HG02884 (cell line): ENCODE data around the gene OSBPL8.
"Not testable (repeated sequence)": the region's sequence is repeated elsewhere in the genome, so short reads cannot be mapped to it uniquely, and the experiment has no call there.

Source experiments
- ATAC-seq: cut with Tn5 transposase; IDR thresholded peaks from one replicate; pipeline ENCODE4 v1.9.1; 2021; ENCODE audit warnings: mild to moderate bottlenecking, moderate library complexity; ENCODE audit not compliant: unreplicated experiment

The OSBPL8 gene

GRCh38 chr12:76531056-76531455, 28.5 kb downstream of the OSBPL8 start:
- no peak for ATAC-seq

- no peak for ATAC-seq
Observed at GRCh38 chr12:76530516-76530915, 29.1 kb downstream of the OSBPL8 start.

- no peak for ATAC-seq
Observed at GRCh38 chr12:76529226-76529918, 30.2 kb downstream of the OSBPL8 start.

GRCh38 chr12:76523408-76523807, 36.2 kb downstream of the OSBPL8 start:
- no peak for ATAC-seq

GRCh38 chr12:76520348-76520747, 39.2 kb downstream of the OSBPL8 start:
- no peak for ATAC-seq

GRCh38 chr12:76519538-76519937, 40.0 kb downstream of the OSBPL8 start:
- ATAC-seq, result no peak

GRCh38 chr12:76518699-76519098, 40.9 kb downstream of the OSBPL8 start:
- ATAC-seq, result no peak

- ATAC-seq, result no peak
Observed at GRCh38 chr12:76515271-76515670, 44.3 kb downstream of the OSBPL8 start.

DNA sequence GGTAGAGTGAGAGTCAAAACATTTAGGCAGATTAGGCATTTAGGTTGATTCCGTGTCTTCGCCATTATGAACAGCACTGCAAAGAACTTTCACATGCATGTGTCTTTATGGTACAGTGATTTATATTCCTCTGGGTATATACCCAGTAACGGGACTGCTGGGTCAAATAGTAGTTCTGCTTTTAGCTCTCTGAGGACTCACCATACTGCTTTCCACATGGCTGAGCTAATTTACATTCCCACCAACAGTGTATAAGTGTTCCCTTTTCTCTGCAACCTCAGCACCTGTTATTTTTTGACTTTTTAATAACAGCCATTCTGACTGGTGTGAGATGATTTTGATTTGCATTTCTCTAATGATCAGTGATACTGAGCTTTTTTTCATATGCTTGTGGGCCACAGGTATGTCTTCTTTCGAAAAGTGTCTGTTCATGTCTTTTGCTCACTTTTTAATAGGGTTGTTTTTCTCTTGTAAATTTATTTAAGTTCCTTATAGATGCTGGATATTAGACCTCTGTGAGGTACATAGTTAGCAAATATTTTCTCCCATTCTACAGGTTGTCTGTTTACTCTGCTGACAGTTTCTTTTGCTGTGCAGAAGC, 48.4 kb downstream of the OSBPL8 start:
- ATAC-seq, result peak; percentile 89

GRCh38 chr12:76508128-76508980, 51.2 kb downstream of the OSBPL8 start:
- ATAC-seq, result no peak

- no peak for ATAC-seq
Observed at GRCh38 chr12:76506149-76506548, 53.4 kb downstream of the OSBPL8 start.

- ATAC-seq, result no peak
Observed at GRCh38 chr12:76505050-76505449, 54.5 kb downstream of the OSBPL8 start.

GRCh38 chr12:76504606-76505005, 55.0 kb downstream of the OSBPL8 start:
- no peak for ATAC-seq

GRCh38 chr12:76503957-76504356, 55.6 kb downstream of the OSBPL8 start:
- no peak for ATAC-seq

GRCh38 chr12:76501390-76501789, 58.2 kb downstream of the OSBPL8 start:
- no peak for ATAC-seq

DNA sequence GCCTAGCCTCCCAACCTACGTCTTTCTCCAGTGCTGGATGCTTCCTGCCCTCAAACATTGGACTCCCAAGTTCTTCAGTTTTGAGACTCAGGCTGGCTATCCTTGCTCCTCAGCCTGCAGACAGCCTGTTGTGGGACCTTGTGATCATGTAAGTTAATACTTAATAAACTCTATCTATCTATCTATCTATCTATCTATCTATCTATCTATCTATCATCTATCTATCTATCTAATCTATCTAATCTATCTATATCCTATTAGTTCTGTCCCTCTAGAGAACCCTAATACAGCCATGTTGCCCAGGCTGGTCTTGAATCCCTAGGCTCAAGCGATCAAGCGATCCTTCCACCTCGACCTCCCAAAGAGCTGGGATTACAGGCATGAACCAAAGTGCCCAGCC, 60.4 kb downstream of the OSBPL8 start:
- not testable (repeated sequence) for ATAC-seq

DNA sequence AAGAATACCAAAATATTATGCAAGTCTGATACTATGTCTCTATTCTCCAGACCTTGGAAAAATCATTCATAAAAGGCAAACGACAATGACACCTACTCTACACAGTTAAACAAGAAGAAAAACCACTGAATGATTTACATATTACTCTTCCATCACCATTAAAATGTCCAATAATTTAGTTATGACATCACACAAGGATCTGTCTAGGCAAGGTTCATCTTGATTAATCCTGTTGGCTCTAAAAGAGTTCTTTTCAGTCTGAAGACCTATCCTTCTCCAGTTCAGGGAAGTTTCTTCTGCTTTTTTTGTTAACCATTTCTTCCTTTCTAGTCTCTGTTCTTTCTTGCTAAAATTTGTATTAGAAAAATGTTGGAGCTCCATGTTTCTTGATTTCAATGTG, 64.0 kb downstream of the OSBPL8 start:
- ATAC-seq, result no peak

DNA sequence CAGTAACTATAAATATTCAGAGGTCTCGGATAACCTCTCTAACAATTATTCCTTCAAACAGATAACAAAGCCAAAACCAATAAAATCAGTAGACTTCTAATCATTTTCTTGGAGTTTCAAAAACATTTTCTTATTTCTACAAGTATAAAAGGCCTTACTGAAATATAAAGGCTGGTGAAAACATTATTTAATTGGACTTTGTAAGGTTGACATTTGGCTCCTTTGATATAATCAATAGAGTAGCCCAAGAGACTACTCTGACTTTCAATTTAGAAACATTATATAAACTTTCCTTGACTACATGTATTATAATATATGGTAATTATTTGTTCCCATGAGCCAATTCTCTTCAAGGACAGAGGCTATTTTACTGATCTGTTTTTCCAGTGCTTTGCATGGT, 68.3 kb downstream of the OSBPL8 start:
- no peak for ATAC-seq

DNA sequence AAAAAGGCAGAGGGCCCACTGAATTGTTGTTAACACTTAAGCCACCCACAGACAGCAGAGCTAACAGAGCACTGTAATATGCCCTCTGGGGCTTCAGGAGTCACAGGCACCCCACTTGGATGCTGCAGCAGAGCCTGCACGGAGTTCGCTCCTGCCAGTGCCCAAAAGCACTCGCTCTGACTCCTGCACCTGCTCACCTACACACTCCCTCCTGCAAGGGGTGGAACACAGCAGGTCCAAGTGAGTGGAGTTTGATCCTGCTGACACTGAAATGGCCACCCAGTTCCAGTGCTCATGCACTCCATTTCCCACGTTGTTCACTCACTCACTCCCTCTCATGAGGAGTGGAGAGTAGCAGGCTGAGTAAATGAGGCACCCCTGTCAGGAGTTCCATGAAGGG, 68.8 kb downstream of the OSBPL8 start:
- no peak for ATAC-seq

GRCh38 chr12:76489737-76490136, 69.8 kb downstream of the OSBPL8 start:
- no peak for ATAC-seq

GRCh38 chr12:76486011-76486410, 73.6 kb downstream of the OSBPL8 start:
- no peak for ATAC-seq

- ATAC-seq, result no peak
Observed at GRCh38 chr12:76480796-76481195, 78.8 kb downstream of the OSBPL8 start.
